ENCODE results near the gene ASB3. TPM values are rescaled to one million over a fixed set of nuclear protein-coding genes. Genes with fewer than 3 reads are reported as not detected.

Gene ASB3, protein sequence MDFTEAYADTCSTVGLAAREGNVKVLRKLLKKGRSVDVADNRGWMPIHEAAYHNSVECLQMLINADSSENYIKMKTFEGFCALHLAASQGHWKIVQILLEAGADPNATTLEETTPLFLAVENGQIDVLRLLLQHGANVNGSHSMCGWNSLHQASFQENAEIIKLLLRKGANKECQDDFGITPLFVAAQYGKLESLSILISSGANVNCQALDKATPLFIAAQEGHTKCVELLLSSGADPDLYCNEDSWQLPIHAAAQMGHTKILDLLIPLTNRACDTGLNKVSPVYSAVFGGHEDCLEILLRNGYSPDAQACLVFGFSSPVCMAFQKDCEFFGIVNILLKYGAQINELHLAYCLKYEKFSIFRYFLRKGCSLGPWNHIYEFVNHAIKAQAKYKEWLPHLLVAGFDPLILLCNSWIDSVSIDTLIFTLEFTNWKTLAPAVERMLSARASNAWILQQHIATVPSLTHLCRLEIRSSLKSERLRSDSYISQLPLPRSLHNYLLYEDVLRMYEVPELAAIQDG
- 28.0 and 31.8 TPM in 2 replicates for total RNA-seq

GRCh38 chr2:53786705-53787613, at the start of gene ASB3, which contains the start of gene ERLEC1:
Gene ASB3 (minus strand): TSS chr2:53786953. CDS start chr2:53765572, 21,381 bp downstream.
Gene ERLEC1 (plus strand): TSS chr2:53787044. CDS start chr2:53787211, 167 bp downstream.

DNA sequence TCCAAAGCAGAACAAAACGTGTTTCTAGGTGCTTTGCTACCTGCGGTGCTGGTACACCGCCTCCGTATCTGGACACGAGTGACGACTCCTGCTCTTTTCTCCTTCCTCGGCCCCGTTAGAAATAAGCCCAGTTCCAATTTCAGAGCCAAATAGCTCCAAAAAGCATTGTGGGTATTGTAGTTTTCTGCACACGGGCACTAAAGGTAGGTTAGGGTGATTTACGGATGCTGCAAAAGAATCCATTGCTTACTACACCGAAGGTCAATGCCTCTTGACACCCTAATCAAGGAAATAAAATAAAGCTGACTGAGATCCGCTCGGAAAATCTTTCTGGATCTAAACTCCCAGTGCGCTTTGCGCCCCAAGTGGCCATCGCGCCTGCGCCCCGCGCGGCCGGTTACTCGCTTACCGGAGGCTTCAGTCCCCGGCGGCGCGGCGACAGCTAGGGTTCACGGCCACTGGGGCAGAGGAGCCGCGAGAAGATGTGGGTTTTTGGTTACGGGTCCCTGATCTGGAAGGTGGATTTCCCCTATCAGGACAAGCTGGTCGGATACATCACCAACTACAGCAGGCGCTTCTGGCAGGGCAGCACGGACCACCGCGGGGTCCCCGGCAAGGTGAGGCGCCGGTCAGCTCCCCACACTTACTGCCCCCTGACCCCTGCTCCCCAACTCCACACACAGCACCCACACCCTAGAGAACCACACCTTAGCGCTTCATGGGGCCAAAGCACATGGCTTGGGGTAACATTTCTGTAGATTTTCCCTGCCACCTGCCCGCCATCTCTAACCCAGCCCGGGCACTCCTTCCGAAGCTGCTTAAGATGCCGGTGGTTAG, 19.1 kb downstream of the ASB3 start, which contains the start of gene CHAC2:
CHAC2 (plus strand) TSS at position 400 of the 837 bp plus-strand sequence; CDS start at position 483, 83 bp downstream.

Other genes with a start within 250 kb of the ASB3 start
- gene CHAC2, start 19.1 kb downstream of the ASB3 start, total RNA-seq: 2.1 and 5.0 TPM in 2 replicates
- 231 and 287 TPM in 2 replicates for gene ERLEC1, start 91 bp upstream of the ASB3 start, total RNA-seq
- gene GPR75, start 73.0 kb upstream of the ASB3 start, total RNA-seq: 0.89 and 2.7 TPM in 2 replicates
- gene PSME4, start 184.0 kb upstream of the ASB3 start, total RNA-seq: 34.4 and 61.1 TPM in 2 replicates